Dedifferentiated amniotic fluid mesenchymal stem cell (primary cell): ENCODE data around the gene NANP.
"Not testable (repeated sequence)": the region's sequence is repeated elsewhere in the genome, so short reads cannot be mapped to it uniquely, and the experiment has no call there.

Experiments
- DNase-seq: peaks from one replicate; pipeline ENCODE4 v3.0.0-alpha.2; 2016; ENCODE audit errors: extremely low spot score

The NANP gene, protein sequence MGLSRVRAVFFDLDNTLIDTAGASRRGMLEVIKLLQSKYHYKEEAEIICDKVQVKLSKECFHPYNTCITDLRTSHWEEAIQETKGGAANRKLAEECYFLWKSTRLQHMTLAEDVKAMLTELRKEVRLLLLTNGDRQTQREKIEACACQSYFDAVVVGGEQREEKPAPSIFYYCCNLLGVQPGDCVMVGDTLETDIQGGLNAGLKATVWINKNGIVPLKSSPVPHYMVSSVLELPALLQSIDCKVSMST

GRCh38 chr20:25623736-25624499 is at the start of gene NANP:
NANP (minus strand) TSS chr20:25624014; CDS start chr20:25623948, 66 bp downstream.
- DNase-seq, result peak; percentile 98

DNA sequence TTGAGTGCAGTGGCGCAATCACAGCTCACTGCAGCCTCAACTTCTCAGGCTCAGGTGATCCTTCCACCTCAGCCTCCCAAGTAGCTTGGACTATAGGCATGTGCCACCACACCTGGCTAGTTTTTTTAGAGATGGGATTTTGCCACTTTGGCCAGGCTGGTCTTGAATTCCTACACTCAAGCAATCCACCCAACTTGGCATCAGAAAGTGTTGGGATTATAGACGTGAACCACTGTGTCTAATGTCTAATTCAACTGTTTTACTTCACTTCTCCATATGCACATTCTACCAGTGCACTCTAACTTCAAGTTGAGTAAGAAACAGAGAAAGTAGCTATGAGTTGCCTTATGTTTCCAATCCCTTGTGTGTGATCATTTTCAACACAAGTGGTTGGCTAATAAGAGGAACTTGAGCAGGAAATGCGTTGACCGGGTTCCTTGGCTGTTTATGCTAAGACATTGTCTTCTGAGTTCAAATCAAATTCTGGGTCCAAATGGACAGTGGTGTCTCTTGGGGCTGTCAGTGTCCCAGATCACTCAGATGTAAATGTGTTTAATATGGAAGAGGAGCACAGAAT is 48.9 kb upstream of the NANP start:
- DNase-seq, result no peak

GRCh38 chr20:25669826-25670422 is 46.1 kb upstream of the NANP start:
- peak; percentile 80 for DNase-seq

DNA sequence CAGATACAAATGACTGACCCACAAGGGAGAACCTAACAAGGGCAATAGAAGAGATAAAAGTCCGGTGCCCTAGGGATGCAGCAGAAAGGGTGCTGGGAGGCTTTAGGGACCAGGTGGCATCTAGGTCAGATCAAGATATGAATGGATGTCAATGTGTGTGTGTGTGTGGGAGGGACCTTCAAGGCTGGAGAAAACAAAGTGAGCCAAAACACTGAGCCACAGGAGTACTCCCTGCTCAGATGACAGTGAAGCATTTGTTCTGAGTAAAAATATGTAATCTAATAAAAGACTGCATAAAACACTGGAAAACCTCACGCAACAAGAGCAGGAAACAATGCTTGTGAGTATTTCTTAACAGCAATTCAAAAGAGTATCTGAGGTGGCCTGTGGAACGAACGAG is 44.6 kb upstream of the NANP start:
- no peak for DNase-seq

DNA sequence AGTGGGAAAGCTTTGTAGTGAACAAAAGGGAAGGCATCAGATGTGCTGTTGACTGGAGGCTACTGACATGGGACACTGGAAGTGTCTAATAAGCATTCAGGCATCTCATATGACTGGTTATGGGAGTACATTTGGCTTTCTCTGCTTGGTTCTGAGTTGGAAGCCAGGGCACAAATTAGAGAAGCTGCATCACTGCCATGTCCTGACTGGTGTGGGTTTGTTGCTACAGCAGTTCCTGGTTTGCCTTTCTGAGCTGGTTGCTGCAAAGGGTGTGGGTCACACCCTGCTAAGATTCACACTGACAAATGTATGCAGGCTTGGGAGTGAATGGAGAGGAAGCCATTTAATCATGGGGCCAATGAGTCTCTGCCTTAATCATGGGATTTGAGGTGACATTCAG is 36.2 kb upstream of the NANP start:
- DNase-seq, result no peak

DNA sequence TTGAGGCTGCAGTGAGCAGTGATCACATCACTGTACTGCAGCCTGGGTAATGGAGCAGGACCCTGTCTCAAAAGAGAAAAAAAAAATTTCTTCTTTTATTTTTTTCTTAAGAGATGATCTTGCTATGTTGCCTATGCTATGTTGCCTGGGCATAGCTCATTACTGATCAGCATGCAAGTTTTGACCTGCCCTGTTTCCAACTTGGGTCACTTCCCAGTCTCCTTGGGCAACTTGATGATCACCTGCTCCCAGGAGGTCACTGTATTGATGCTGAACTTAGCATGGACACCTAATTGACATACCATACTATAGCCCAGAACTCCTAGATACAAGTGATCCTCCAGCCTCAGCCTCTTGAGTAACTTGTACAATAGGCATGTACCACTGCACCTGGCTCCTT is 30.7 kb upstream of the NANP start:
- no peak for DNase-seq

DNA sequence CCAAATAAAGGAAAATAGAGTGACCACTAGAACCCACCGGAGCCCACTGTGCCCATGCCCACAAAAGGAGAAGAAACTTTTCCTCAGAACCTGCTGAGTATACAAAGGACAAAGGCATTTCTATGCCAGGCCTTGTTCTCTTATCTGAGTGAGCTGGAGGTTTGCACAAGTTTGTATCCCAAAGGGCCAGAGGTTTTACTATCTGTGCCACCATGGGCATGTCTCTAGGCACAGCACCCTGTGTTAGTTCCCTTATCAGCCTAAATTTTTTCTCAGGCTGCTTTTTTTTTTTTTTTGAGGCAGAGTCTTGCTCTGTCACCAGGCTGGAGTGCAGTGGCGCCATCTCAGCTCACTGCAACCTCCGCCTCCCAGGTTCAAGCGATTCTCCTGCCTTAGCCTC is 29.1 kb upstream of the NANP start:
- DNase-seq, result not testable (repeated sequence)

DNA sequence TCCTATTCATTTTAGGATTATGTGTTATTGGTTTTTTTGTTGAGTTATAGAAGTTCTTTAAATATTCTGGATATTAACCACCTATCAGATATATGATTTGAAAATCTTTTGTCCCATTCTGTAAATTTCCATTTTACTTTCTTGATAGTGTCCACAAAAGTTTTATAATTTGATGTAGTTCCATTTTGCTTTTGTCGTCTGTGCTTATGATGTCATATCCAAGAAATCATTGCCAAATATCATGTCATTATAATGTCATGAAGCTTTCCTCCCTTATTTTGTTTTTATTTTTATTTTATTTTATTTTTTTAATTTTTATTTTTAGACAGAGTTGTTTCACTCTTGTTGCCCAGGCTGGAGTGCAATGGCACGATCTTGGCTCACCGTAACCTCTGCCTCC is 21.0 kb upstream of the NANP start:
- DNase-seq, result no peak

- DNase-seq, result no peak
These were observed 19.9 kb upstream of the NANP start for GRCh38 chr20:25643716-25644115.

GRCh38 chr20:25637247-25637646 is 13.4 kb upstream of the NANP start:
- DNase-seq, result no peak

DNA sequence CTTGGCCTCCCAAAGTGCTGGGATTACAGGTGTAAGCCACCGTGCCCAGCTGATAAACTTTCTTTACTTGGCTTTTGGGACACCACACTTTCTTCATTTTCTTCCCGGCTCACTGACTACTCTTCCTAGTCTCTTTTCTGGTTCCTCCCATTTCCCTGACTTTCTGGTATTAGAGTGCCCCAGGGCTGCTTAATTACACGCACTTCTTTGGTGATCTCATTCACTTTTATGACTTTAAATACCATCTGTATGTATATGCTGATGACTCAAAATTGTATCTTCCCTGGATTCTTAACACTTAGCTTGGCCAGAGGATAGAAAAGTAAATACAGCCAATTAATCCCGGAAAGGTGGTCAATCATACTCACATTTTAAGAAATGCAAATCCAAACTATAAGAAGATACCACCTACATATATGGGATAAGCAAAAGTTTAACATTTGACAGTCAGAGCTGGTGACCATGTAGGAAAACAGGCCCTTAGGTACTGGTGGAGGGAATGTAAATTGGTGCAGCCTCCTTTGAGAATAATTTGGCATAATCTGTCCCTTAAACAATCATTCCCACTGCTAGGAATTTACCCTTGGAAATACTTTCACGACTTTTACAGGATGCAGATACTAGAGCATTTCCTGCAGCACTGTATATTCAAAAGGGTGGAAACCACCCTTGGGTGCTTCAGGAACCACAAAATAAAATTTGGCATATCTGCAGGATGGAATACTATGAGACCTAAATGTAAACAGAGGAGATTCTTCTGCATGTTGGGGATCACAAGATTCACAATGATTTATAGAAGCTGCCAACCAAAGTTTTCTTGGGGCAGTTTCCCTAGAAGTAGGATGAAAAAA is 9.4 kb upstream of the NANP start:
- DNase-seq, result no peak

GRCh38 chr20:25630615-25631014 is 6.8 kb upstream of the NANP start:
- not testable (repeated sequence) for DNase-seq

- no peak for DNase-seq
These were observed 6.1 kb upstream of the NANP start for GRCh38 chr20:25629816-25630499.

DNA sequence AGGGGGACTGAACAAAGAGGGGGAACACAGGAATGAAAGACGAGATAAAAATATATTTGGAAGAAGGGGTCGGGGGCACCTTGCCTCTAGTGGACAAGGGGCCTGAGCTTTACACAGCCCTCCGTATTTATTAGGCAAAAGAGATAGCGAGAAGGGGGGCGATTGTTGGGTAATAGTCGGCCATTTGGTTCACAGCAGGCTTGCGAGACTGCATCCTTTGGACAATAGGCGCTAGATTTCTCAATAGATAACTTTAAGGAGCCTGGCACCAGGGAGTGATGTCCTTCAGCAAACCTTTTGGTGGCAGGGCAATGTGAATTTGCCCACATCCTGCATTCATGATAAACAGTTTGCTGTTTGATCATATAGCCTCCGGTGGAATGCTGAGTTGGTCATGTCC is 3.0 kb upstream of the NANP start:
- DNase-seq, result no peak

- no peak for DNase-seq
These were observed 706 bp upstream of the NANP start for GRCh38 chr20:25624500-25624939.

DNA sequence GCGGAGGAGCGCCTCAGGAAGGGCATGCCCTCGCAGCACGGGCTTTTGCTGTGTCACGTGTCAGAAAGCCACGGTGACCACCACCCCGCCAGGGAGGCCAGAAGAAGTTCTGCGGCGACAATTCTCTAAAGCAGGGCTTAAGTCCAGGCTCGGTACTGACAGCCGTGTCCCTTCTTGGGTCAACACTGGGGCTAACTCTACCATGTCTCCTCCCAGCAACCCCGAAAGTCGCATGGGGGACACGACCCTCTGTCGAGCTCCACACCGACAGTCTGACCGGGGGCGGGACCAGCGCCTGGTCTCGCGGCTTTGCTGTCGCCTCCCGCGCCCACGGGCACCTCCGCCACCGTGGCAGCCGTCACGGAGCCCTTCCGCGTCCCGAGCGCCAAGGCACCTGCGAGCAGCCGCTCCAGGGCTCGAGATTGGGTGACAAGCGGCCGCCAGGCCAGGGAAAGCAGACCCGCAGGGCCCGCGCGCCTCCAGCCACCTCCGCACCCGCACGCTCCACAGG is 534 bp downstream of the NANP start:
- no peak for DNase-seq

DNA sequence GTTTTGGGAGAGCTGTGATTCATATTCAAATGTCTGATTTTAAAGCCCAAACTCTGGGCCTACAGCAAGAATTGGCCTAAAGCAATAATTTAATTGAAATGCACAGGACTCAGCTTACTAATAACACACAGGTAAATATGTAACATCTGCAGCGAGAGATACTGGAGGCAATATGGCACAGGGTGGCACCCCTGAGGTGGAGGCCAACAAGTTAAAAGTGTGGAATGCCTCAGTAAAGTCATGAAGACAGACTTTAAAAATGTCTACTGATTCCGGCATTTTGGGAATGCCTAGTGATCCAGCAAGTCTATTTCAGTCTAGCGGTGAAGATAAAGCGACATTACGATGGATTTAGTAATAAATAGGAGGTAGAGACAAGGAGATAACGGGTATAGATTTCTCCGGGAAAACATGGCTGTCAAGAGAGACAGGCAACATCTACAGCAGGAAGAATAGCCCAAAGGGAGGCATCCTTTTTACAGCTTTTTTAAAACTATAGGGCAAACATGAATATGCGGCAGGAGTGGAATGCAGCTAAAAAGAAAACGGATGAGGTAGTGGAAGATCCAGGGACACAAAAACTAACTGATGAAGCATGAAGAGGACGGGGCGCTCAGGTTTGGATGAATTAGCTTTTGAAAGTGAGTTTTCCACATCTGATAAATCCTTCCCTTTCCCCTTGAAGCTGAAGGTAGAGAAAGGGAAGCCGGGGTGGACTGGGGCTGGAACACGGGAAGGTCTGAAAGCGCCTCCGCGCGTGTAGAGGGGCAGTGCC is 1.2 kb downstream of the NANP start:
- peak; percentile 19 for DNase-seq

DNA sequence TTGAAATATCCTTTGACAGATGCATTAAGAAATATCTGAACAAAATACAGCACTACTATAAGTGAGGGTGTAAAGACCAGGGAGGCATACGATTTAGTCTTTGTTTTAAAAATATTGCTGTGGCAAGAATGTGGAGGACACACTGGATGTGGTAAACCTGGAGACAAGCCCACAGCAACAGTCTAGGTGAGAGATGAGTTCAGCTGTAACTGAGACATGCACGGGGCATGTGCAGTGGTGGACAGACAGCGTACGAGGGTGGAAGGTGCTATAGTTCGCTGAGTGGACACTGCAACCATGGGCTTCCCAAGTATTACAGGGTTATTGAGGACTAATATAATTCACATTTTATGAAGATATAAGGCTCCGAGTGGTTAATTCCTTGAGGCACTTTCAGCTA is 1.8 kb downstream of the NANP start:
- no peak for DNase-seq

DNA sequence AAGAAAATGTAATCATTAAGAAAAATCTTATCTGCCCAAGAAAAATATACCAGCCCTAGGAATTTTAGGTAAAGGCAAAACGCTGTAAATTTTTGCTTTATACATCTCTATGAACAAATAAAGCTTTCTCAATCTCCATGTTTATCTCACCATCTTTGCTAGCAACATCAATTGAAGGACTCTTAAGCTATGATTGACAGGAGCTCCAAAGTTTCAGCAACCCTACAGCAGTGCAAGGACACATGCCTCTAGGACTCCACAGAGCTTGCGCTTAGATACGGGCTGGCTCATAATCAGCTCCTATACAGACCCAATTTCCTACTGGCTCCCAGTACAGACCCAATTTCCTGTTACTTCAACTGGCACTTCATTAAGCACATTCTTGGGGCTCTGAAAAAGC is 4.3 kb downstream of the NANP start:
- DNase-seq, result no peak

GRCh38 chr20:25608774-25609173 is 15.0 kb downstream of the NANP start:
- DNase-seq, result no peak
